NCI-H748 treated with DMSO at 0.1 percent for 48 hours (cell line): Measurements from ENCODE around the gene XRCC6.
"Not testable (repeated sequence)": the region's sequence is repeated elsewhere in the genome, so short reads cannot be mapped to it uniquely, and the experiment has no call there.

Source experiments
- DNase-seq: peaks from one replicate; lab custom pipeline; 2025; lab: John Stamatoyannopoulos, UW

The XRCC6 gene

GRCh38 chr22:41686890-41687289 is 65.8 kb downstream of the XRCC6 start:
- not testable (repeated sequence) for DNase-seq

DNA sequence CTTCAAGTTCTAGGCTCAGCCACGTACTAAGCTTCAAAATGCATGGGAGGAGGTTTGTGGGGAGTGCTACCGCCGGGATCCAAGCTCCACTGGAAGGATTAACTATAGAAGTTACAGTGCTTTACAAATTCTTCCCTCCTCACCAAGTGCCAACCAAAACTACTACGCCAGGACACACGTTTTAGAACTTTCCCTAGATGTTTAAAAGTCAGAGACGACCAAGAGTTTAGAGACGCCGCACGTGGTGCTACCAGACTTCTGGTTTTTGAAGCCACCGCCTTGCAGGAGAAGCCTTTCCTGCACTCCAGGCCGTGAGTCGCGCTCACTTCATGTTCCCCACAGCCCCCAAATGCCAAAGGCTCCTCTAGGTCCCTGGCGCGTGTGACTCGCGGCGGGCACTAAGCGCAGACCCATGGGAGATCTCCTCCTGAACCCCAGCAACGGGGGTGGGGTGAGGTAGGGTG is 66.8 kb downstream of the XRCC6 start:
- DNase-seq, result no peak

DNA sequence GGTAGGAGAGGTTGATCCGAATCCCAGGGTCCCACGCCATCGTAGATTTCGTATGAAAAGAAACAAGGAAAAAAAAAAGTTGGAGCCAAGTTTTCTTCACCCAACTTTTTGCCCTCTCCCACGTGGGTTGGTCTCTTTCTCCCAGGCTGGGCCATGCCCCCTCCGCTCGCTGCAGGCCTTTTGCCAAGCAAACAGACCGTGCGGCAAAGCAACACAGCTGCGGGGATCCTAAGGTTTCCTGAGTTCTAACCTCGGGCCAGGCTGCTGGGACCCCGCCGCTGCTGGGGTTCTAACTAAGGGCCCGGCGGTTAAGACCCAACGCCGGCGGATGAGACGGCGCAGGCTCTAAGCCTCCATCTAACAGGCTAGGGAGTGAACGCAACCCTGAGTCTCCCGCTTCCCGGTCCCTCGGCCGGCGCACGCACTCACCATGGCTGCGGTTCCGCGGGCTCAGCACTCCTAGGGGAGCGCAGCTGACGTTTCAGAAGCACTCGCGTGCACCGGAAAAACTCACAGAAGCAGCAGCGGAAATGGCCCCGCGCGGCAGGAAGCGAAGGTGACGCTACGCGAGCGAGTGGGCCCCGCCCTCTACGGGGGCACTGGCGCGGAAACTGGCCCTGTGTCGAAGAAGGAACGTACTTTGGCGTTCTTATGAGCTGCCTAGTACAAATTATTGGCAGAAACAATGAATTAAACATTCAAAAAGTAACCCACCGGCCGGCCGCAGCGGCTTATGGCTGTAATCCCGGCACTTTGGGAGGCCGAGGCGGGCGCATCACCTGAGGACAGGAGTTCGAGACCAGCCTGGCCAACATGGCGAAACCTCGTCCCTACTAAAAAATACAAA is 67.5 kb downstream of the XRCC6 start, which contains the start of gene SNU13:
TSS of gene SNU13 (minus strand) at position 503 of the 847 bp plus-strand sequence. CDS start at position 432, 71 bp downstream.
- peak; percentile 78 for DNase-seq

GRCh38 chr22:41690476-41690875 is 69.4 kb downstream of the XRCC6 start:
- no peak for DNase-seq

- no peak for DNase-seq
Measured at GRCh38 chr22:41695211-41695610, 74.1 kb downstream of the XRCC6 start.

GRCh38 chr22:41696703-41697102 is 75.6 kb downstream of the XRCC6 start:
- DNase-seq, result no peak

- peak; percentile 72 for DNase-seq
Measured at GRCh38 chr22:41697126-41697775, 76.2 kb downstream of the XRCC6 start.

GRCh38 chr22:41699264-41700107 is 78.4 kb downstream of the XRCC6 start, which contains the start of gene MEI1:
Gene MEI1 (plus strand): TSS chr22:41699503. CDS start chr22:41699539, 36 bp downstream.
- DNase-seq, result no peak

- no peak for DNase-seq
Measured at GRCh38 chr22:41700108-41700364, 78.9 kb downstream of the XRCC6 start.

- DNase-seq, result no peak
Measured at GRCh38 chr22:41702763-41703162, 81.7 kb downstream of the XRCC6 start.

DNA sequence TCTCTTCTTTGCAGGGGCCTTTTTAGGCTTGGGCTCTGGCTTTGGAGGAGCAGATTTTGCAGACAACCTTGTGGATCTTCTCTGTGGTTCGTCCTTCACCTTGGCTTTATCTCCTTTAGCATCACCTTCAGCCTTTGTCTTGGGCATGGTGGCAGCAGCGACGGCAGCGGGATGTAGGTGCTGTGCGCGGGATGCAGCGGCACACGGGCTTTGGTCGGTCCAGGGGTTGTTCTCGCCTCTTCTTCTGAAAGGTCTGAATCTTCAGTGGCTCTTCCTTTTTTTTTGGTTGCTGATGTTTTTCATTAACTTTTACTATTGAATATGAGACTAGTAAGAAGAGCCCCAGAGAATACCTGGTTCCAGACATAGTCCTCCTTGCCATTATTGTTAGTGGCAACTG is 88.2 kb downstream of the XRCC6 start:
- no peak for DNase-seq

DNA sequence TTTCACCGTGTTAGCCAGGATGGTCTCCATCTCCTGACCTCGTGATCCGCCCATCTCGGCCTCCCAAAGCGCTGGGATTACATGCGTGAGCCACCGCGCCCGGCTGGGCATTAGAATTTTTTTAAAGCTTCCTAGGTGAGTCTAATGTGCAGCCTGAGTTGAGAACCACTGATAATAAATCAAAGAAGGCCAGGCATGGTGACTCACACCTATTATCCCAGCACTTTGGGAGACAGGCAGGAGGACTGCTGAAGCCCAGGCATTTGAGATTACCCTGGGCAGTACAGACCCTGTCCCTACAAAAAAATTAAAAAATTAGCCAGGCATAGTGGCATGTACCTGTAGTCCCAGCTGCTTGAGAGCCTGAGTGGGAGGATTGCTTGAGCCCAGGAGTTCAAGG is 91.9 kb downstream of the XRCC6 start:
- no peak for DNase-seq
